Lower lobe of right lung (tissue), 2 donors: ENCODE data around the gene NELL1. TPM values are rescaled to one million over a fixed set of nuclear protein-coding genes. Genes with fewer than 3 reads are reported as not detected.

Experiments
- ATAC-seq, 2 donors: fragments of 200-7000 bp; cut with Tn5 transposase; one replicate each; pipeline ENCODE4 v1.9.1; 2020 to 2022; ENCODE audit warnings: mild to moderate bottlenecking in 2 of 2, moderate library complexity in 2 of 2
- DNase-seq: peaks from one replicate; pipeline ENCODE4 v3.0.0-alpha.2; 2020
- H3K27ac ChIP-seq: fragments of 200-600 bp; one replicate; pipeline ENCODE4 v1.8.0; 2022
- H3K27me3 ChIP-seq: fragments of 200-600 bp; one replicate; pipeline ENCODE4 v1.8.0; 2022; ENCODE audit warnings: low read depth
- H3K36me3 ChIP-seq: fragments of 200-600 bp; one replicate; pipeline ENCODE4 v1.8.0; 2022; ENCODE audit warnings: mild to moderate bottlenecking
- H3K4me1 ChIP-seq: fragments of 200-600 bp; one replicate; pipeline ENCODE4 v1.8.0; 2022
- H3K4me3 ChIP-seq: fragments of 200-600 bp; one replicate; pipeline ENCODE4 v1.8.0; 2022; ENCODE audit warnings: mild to moderate bottlenecking
- H3K9me3 ChIP-seq: fragments of 200-600 bp; one replicate; pipeline ENCODE4 v1.8.0; 2022
- CTCF ChIP-seq: fragments of 200-600 bp; IDR thresholded peaks from one replicate; pipeline ENCODE4 v1.8.0; 2022; ENCODE audit warnings: antibody characterized with exemption, mild to moderate bottlenecking
- intact Hi-C: fragments of 100-400 bp; cut with DNase I; formaldehyde crosslinking; loops from one replicate; pipeline ENCODE4 v1.11.0; 2022
- total RNA-seq: library from RNA; stranded (reverse); fragmentation: NEBNext Ultra II Directional; extraction: Animal tissue kit (Norgen Biotek cat#: 25700); gene quantifications from one replicate; pipeline ENCODE4 v1.2.1, GENCODE V29; 2021
- donor health status: DM: no; HTN: yes; CAD: no; lungs with severe emphysema.

Gene NELL1
- total RNA-seq, 1 donor from 2014 or later: 0.15 TPM

GRCh38 chr11:21446939-21447590 lies 777.7 kb downstream of the NELL1 start:
- no peaks in the 10 kb centered on the region for H3K36me3 ChIP-seq
- no peaks in the 10 kb centered on the region for H3K9me3 ChIP-seq
- DNase-seq (no peak), ATAC-seq (peak in 1 of 2 donors; percentile 25)
- no peak overlapping the region for H3K27ac ChIP-seq
- H3K4me3 ChIP-seq: no peak overlapping the region
- H3K4me1 ChIP-seq: no peaks in the 10 kb centered on the region
- no peak for TF ChIP-seq CTCF
- intact Hi-C loops: no loop called here
- H3K27me3 ChIP-seq: no peaks in the 10 kb centered on the region

DNA sequence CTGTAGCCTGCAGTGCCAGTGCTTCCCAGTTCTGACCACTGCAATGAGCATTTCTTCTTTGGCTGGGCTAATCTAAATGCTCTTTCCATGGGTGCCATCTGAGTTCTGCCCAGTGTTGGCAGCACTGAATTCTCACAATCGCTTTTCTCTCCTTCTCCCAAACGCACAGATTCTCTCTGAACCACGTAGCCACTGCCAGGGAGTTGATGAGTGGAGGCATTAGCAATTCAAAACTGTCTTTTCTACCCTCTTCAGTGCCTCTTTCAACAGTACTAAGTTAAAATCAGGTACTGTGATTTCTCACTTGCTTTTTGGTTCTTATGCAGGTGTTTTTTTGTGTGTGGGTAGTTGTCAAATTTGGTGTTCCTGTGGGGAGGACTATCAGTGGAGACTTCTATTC lies 778.5 kb downstream of the NELL1 start:
- Histone ChIP-seq H3K9me3 (no peaks in the 10 kb centered on the region), H3K36me3 (no peaks in the 10 kb centered on the region), H3K27ac (no peak overlapping the region), H3K4me3 (no peak overlapping the region), H3K27me3 (no peaks in the 10 kb centered on the region), H3K4me1 (no peaks in the 10 kb centered on the region)
- ATAC-seq (no peak), DNase-seq (no peak)
- TF ChIP-seq CTCF: no peak
- intact Hi-C loops: no loop called here

DNA sequence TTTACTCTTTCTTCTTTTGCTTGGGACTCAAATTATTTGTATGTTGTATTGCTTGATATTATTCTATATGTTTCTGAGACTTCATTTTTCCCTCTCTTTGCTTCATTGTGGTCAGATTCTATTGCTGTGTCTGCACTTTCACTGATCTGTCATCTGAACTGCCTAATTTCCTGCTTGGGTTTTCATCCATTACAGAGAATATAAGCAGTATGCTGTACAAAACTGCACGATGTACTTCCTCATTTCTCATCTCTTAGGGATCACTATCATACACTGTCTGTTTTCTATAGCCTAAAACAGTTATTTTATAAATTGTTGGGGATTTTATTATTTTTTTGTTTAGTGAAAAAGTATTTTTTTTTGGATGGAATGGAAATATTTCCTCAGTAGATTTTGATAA lies 786.8 kb downstream of the NELL1 start:
- ATAC-seq: no peak
- intact Hi-C loops: no loop called here
- H3K4me3 ChIP-seq: no peak overlapping the region
- no peak for DNase-seq
- H3K9me3 ChIP-seq: no peaks in the 10 kb centered on the region
- H3K27me3 ChIP-seq: no peaks in the 10 kb centered on the region
- no peaks in the 10 kb centered on the region for H3K36me3 ChIP-seq
- H3K27ac ChIP-seq: no peak overlapping the region
- H3K4me1 ChIP-seq: no peaks in the 10 kb centered on the region
- no peak for TF ChIP-seq CTCF

- Histone ChIP-seq H3K36me3 (no peaks in the 10 kb centered on the region), H3K4me3 (no peak overlapping the region), H3K27ac (no peak overlapping the region), H3K27me3 (no peaks in the 10 kb centered on the region), H3K9me3 (no peaks in the 10 kb centered on the region), H3K4me1 (no peaks in the 10 kb centered on the region)
- no peak for TF ChIP-seq CTCF
- ATAC-seq: no peak
- intact Hi-C loops: no loop called here
- no peak for DNase-seq
Observed at GRCh38 chr11:21460082-21460481, 790.7 kb downstream of the NELL1 start.

- Histone ChIP-seq H3K27ac (no peak overlapping the region), H3K36me3 (no peaks in the 10 kb centered on the region)
- ATAC-seq: no peak
Observed at GRCh38 chr11:21461701-21462100, 792.3 kb downstream of the NELL1 start.

More at GRCh38 chr11:21461701-21462100, 792.3 kb downstream of the NELL1 start:
- no peaks in the 10 kb centered on the region for H3K27me3 ChIP-seq
- H3K4me3 ChIP-seq: no peak overlapping the region
- H3K4me1 ChIP-seq: no peaks in the 10 kb centered on the region
- intact Hi-C loops: no loop called here
- no peak for TF ChIP-seq CTCF
- DNase-seq: no peak
- H3K9me3 ChIP-seq: no peaks in the 10 kb centered on the region
